ENCODE measurements around the gene USP7. TPM values are rescaled to one million over a fixed set of nuclear protein-coding genes. Genes with fewer than 3 reads are reported as not detected.
"Not testable (repeated sequence)": the region's sequence is repeated elsewhere in the genome, so short reads cannot be mapped to it uniquely, and the experiment has no call there.

USP7 gene
- total and polyA plus RNA-seq, 4 donors: 19.7 to 174 (median 56.0) TPM

- H3K9ac ChIP-seq (ENCODE audit: insufficient read depth in 1 of 2, low read length in 2 of 2): no peak overlapping the region
- ATAC-seq (ENCODE audit: insufficient read depth, low FRiP score): no peak
- 80 to 89% methylated on average over 13 of the region's 13 CpGs for WGBS, 2 donors
- H3K27ac ChIP-seq (ENCODE audit: low read depth in 1 of 2, low read length in 1 of 2): no peak overlapping the region
- H3K27me3 ChIP-seq (ENCODE audit: control insufficient read depth in 3 of 3, insufficient read depth in 3 of 3, low read length in 2 of 3): no peaks in the 10 kb centered on the region
- no peak for DNase-seq
- peaks cover 5 to 27% (median 12%) of the 10 kb centered on the region in 4 donors for H3K36me3 ChIP-seq (ENCODE audit: control insufficient read depth in 4 of 4, insufficient read depth in 4 of 4, low read length in 4 of 4)
- no peak for TF ChIP-seq CTCF (IDR thresholded peaks at IDR 0.05; ENCODE audit: control extremely low read depth, extremely low read depth)
- H3K4me3 ChIP-seq: no peak overlapping the region
- peaks cover 0 to 11% (median 0%) of the 10 kb centered on the region in 5 donors for H3K4me1 ChIP-seq (ENCODE audit: control insufficient read depth in 5 of 5, insufficient read depth in 5 of 5, low read length in 5 of 5)
- H3K9me3 ChIP-seq (ENCODE audit: control insufficient read depth in 4 of 4, insufficient read depth in 3 of 4, low read length in 3 of 4): no peaks in the 10 kb centered on the region
These were observed 116.6 kb downstream of the USP7 start for GRCh38 chr16:8847145-8847544.

GRCh38 chr16:8846401-8846932 is 117.2 kb downstream of the USP7 start:
- H3K4me3 ChIP-seq: no peak overlapping the region
- ATAC-seq (ENCODE audit: insufficient read depth, low FRiP score) (no peak), DNase-seq (no peak)
- no peak overlapping the region for H3K27ac ChIP-seq (ENCODE audit: low read depth in 1 of 2, low read length in 1 of 2)
- no peak for TF ChIP-seq CTCF (IDR thresholded peaks at IDR 0.05; ENCODE audit: control extremely low read depth, extremely low read depth)
- H3K27me3 ChIP-seq (ENCODE audit: control insufficient read depth in 3 of 3, insufficient read depth in 3 of 3, low read length in 2 of 3): no peaks in the 10 kb centered on the region
- 96 to 98% methylated on average over 10 of the region's 10 CpGs for WGBS, 2 donors
- H3K9ac ChIP-seq (ENCODE audit: insufficient read depth in 1 of 2, low read length in 2 of 2): no peak overlapping the region
- no peaks in the 10 kb centered on the region for H3K9me3 ChIP-seq (ENCODE audit: control insufficient read depth in 4 of 4, insufficient read depth in 3 of 4, low read length in 3 of 4)
- H3K36me3 ChIP-seq (ENCODE audit: control insufficient read depth in 4 of 4, insufficient read depth in 4 of 4, low read length in 4 of 4): peaks cover 5 to 25% (median 10%) of the 10 kb centered on the region in 4 donors
- peaks cover 0 to 11% (median 0%) of the 10 kb centered on the region in 5 donors for H3K4me1 ChIP-seq (ENCODE audit: control insufficient read depth in 5 of 5, insufficient read depth in 5 of 5, low read length in 5 of 5)

- ATAC-seq (ENCODE audit: insufficient read depth, low FRiP score): no peak
- 90 to 94% methylated on average over 7 of the region's 7 CpGs for WGBS, 2 donors
These were observed 117.9 kb downstream of the USP7 start for GRCh38 chr16:8845699-8846298.

GRCh38 chr16:8843296-8843695 is 120.4 kb downstream of the USP7 start:
- not testable (repeated sequence) for ATAC-seq (ENCODE audit: insufficient read depth, low FRiP score); H3K4me3 ChIP-seq; DNase-seq; H3K9ac ChIP-seq (ENCODE audit: insufficient read depth in 1 of 2, low read length in 2 of 2); H3K9me3 ChIP-seq (ENCODE audit: control insufficient read depth in 4 of 4, insufficient read depth in 3 of 4, low read length in 3 of 4); H3K27ac ChIP-seq (ENCODE audit: low read depth in 1 of 2, low read length in 1 of 2); H3K27me3 ChIP-seq (ENCODE audit: control insufficient read depth in 3 of 3, insufficient read depth in 3 of 3, low read length in 2 of 3); H3K4me1 ChIP-seq (ENCODE audit: control insufficient read depth in 5 of 5, insufficient read depth in 5 of 5, low read length in 5 of 5); H3K36me3 ChIP-seq (ENCODE audit: control insufficient read depth in 4 of 4, insufficient read depth in 4 of 4, low read length in 4 of 4)
- WGBS, 2 donors: 74 to 81% methylated on average over 12 of the region's 12 CpGs

More at GRCh38 chr16:8845699-8846298, 117.9 kb downstream of the USP7 start:
- H3K9ac ChIP-seq (ENCODE audit: insufficient read depth in 1 of 2, low read length in 2 of 2): no peak overlapping the region
- H3K9me3 ChIP-seq (ENCODE audit: control insufficient read depth in 4 of 4, insufficient read depth in 3 of 4, low read length in 3 of 4): no peaks in the 10 kb centered on the region
- no peak for TF ChIP-seq CTCF (IDR thresholded peaks at IDR 0.05; ENCODE audit: control extremely low read depth, extremely low read depth)
- no peaks in the 10 kb centered on the region for H3K27me3 ChIP-seq (ENCODE audit: control insufficient read depth in 3 of 3, insufficient read depth in 3 of 3, low read length in 2 of 3)
- H3K27ac ChIP-seq (ENCODE audit: low read depth in 1 of 2, low read length in 1 of 2): no peak overlapping the region
- H3K4me3 ChIP-seq: no peak overlapping the region
- peaks cover 5 to 25% (median 9%) of the 10 kb centered on the region in 4 donors for H3K36me3 ChIP-seq (ENCODE audit: control insufficient read depth in 4 of 4, insufficient read depth in 4 of 4, low read length in 4 of 4)
- peaks cover 0 to 11% (median 0%) of the 10 kb centered on the region in 5 donors for H3K4me1 ChIP-seq (ENCODE audit: control insufficient read depth in 5 of 5, insufficient read depth in 5 of 5, low read length in 5 of 5)
- DNase-seq: no peak

Other genes with a start within 250 kb of the USP7 start
- 10 to 100 TPM in 1 of 2 donors, 1 to 10 TPM in 1; 6.9 to 10.7 TPM for gene TMEM186, start 166.3 kb downstream of the USP7 start, total RNA-seq
- 1 to 10 TPM; 6.5 to 9.5 TPM for gene TMEM186, start 166.3 kb downstream of the USP7 start, polyA plus RNA-seq
- 10 to 100 TPM; 27.1 to 40.0 TPM for gene PMM2, start 166.1 kb downstream of the USP7 start, total RNA-seq
- gene PMM2, start 166.1 kb downstream of the USP7 start, polyA plus RNA-seq: 10 to 100 TPM; 30.6 to 33.4 TPM
- gene CARHSP1, start 94.9 kb downstream of the USP7 start, total RNA-seq: 10 to 100 TPM; 68.4 to 90.4 TPM
- gene CARHSP1, start 94.9 kb downstream of the USP7 start, polyA plus RNA-seq: 100 to 1,000 TPM; 115 to 148 TPM
- gene LITAFD, start 81.6 kb downstream of the USP7 start, total RNA-seq: not detected
- not detected for gene LITAFD, start 81.6 kb downstream of the USP7 start, polyA plus RNA-seq
- gene HAPSTR1, start 127.7 kb upstream of the USP7 start, total RNA-seq: 10 to 100 TPM; 62.7 to 81.7 TPM
- gene HAPSTR1, start 127.7 kb upstream of the USP7 start, polyA plus RNA-seq: 10 to 100 TPM; 10.1 to 18.5 TPM

All from lung (tissue), 12 donors.